Body of pancreas (tissue), 4 donors: ENCODE results near the gene TNFAIP2.

Experiments
- CTCF ChIP-seq, 7 experiments: fragments of 450-650 bp in 4 of 7; fragments of 200-600 bp in 3 of 7; sonication (generic) in 3 of 7; IDR thresholded peaks; one replicate each; pipeline ENCODE4 v1.5.1; 2016 to 2019; ENCODE audit warnings: antibody characterized with exemption in 7 of 7
- POLR2A ChIP-seq, 3 donors: fragments of 450-650 bp; IDR thresholded peaks; one replicate each; pipeline ENCODE4 v1.6.1; 2016; ENCODE audit warnings: antibody characterized with exemption in 3 of 3, mild to moderate bottlenecking in 2 of 3

- no peak for TF ChIP-seq POLR2A (IDR thresholded peaks at IDR 0.05)
- TF ChIP-seq CTCF (IDR thresholded peaks at IDR 0.05): no peak
Measured at GRCh38 chr14:103100281-103101121, 22.8 kb upstream of the TNFAIP2 start.
